ENCODE results near the gene OR10A6.

Gene OR10A6, protein sequence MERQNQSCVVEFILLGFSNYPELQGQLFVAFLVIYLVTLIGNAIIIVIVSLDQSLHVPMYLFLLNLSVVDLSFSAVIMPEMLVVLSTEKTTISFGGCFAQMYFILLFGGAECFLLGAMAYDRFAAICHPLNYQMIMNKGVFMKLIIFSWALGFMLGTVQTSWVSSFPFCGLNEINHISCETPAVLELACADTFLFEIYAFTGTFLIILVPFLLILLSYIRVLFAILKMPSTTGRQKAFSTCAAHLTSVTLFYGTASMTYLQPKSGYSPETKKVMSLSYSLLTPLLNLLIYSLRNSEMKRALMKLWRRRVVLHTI

DNA sequence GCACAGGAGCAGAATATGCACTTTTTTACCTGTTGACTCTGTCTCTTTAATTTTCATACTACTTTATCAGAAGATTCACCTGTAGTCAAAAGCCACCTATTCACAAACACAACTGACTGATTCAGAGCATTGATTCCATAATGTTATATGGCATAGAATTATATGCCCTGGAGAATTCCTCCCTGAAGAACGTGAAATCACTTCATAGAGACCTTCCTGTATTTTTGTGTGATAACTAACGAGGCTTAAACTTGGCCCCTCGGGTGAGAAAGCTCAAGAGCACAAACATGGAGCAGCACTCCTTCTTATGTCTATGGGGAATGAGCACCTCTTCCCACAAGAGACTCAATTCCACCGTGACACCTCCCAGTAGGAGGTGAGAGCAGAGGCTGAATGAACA, at the start of gene OR10A6:
OR10A6 (minus strand) TSS at position 101 of the 400 bp plus-strand sequence. CDS start 2,606 bp downstream, outside the sequence.
- DNase-seq: no peak

DNA sequence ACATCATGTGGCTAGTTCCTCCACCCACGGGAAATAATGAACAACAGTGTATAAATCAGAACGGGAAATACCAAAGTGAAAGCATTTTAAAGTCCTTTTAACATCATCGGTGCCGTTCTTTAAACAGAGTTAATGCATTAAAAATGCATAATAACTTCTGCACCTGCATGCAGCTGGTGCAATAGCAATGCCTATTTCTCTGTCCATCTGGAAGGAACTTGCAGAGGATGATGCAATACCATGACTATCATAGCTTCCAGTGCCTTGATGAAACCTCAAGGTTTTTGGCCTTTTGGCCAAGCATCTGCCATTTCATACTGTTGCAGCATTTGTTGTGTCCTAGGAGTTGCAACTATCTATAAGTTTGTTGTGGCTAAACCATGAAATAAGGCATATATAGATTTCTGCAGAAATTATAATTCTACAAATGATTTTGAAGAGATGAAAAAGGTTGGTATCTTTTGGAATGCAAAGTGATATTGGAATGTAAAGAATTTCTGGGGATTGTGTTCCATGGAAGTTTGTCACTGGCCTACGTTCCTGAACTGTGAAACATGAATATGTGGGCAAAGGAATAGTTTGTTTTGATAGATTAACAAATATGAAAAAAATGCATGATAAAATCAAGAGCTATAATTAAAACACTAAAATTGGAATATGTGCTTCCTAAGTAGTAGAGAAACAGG, 46.3 kb upstream of the OR10A6 start:
- DNase-seq: no peak

DNA sequence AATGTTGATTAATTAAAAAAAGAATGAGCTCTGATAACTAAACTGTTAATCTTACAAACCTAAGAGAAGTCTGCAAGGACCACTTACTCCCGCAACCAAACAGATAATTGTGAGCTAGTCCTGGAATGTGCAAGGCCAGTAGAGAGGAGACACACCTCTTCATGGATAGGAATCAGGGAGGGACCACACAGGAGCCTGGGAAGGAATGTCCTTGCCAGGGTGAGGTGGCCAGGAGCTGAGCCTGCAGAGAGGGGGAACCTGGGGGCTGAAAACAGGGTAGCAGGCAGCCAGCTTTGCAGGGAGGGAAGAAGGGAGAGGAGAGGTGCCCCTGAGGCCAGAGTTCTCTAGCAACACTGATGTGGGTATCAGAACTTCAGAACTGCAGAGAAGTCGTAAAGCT, 43.6 kb upstream of the OR10A6 start:
- DNase-seq: no peak

DNA sequence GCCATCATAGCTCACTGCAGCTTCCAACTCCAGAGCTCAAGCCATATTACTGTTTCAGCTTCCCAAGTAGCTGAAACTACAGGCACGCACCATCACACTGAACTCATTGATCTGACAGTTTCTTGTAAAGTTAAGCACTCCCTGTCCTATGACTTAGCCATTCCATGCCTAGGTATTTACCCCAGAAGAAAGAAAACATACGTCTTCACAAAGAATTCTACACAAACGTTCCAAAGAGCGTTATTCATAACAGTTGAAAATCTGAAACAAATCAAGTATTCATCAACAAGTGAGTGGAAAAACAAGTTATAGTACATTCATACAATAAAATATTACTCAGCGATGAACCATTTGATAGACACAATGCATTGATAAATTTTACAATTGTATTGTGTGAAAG, 41.9 kb upstream of the OR10A6 start:
- DNase-seq: no peak

DNA sequence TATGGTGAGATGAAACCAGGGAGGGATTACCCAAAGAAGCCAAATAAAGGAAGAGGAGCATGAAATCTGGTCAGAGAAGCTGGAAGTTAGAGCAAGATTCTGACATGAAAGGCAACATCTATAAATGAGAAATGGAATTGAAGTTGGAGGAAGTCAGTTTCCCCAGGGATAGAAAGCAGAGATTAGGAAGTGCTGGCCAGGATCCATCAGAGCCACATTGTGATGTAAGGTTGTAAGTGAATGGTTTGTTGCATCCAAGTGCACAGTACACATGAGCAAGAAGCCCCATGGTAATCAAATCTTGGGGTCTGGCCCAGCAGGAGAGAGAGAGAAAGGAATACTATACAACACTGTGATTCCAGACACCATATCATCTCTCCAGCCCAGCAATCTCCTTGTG, 40.8 kb upstream of the OR10A6 start:
- no peak for DNase-seq

DNA sequence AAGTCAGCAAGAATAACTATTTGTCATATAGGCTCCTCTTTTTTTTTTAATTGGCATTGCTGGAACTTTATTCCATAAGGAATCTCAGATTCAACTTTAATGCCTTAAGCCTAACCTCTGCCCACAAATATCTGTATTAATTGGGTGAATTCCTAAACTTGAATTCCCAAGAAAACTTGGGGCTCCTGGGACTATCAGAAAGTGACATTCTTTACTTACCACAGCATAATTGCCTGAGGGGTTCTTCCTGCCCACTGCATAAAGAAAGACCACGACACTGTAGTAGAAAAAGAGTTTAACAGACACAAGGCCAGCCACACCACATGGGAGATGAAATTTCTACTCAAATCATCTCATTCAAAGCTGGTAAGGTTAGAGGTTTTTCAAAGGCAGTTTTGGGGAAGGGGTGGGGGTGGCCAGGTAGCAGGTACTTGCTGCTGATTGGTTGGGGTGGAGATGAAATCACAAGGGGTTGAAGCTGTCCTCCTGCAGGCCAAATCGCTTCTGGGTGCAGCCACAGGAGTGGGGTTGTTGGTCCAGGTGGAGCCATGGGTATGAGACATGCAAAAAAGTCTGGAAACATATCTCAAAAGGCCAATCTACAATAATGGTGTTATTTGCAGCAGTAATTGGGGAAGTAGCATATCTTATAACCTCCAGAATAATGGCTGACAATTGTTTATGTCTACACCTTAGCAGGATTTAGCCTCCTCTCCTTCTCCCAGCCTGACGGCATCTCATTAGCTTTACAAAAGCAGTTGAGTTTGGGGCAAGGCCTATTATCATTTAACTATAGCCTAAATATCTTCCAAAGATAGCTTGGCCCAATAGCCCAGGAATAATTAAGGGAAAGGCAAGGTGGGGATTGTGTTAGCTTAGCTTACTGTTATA, 38.9 kb upstream of the OR10A6 start:
- DNase-seq: no peak

DNA sequence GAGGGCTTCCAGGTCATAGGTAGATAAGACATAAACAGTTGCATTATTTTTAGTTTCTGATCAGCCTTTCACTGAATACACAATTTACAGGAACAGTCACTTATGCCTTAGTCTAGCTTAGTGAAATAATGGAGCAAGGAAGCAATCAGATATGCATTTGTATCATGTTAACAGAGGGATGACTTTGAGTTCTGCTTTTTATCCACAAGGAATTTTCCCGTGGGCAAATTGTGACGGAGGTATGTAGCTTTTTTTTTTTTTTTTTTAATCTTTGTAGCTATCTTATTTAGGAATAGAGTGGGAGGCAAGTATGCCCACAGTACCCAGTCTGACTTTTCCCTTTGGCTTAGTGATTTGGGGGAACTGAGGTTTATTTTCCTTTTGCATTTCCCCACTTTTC, 37.6 kb upstream of the OR10A6 start:
- no peak for DNase-seq

DNA sequence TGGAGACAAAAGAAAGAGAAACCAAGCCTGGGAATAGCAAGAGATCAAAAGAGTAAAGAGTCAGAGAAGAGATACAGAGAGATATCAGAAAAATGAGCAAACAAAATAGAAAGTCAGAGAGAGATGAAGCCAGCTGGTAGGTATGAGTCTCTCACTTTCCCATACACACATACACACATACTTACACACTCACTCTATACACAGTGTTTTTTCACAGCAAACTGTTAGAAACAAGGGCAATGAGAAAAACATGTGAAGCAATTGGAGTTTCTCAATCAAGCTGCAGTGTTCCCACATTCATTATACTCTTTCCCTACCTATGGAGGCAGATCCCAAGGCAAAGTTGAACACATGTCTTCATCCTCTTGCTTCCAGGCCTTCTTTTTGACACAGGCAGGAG, 36.8 kb upstream of the OR10A6 start:
- no peak for DNase-seq

DNA sequence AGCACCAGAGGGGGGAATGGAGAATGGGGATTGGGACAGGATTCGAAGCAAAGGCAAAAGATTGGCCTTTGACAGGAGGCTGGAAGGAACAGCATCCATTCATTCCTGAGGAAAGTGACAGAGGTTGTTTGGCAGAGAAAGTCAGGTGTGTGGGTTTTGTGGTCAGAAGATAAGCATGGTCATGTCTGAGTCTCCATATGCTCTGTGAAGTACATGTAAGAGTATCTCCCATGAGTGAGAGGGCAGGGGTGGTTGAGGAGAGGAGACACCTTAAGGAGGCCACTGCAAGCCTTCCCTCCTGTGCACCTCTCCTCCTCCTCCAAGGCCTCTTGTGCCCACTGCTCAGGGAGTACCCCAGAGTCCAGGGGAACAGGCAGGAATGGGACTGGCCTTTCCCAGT, 36.0 kb upstream of the OR10A6 start:
- no peak for DNase-seq

DNA sequence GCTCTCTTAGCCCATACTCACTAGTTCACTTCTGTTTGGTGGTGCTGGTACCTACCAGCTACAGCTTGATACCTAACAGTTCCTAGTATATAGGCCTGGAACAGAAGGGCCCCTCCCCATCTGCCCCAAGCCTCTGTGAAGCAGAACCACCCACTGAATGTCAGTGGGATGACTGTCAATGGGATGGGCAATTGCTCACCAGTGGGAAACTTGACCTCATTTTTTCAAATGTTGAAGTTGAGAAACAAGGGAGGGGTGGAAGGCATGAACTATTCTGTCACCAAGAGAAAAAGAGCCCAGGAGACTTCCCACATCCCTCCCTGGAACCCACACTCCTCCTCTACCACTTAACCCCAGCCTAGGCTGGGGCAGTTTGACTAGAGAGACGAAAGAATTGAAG, 34.3 kb upstream of the OR10A6 start, which contains the start of gene NLRP10:
NLRP10 (minus strand) TSS at position 62 of the 400 bp plus-strand sequence. CDS start 1,952 bp downstream, outside the sequence.
- no peak for DNase-seq

DNA sequence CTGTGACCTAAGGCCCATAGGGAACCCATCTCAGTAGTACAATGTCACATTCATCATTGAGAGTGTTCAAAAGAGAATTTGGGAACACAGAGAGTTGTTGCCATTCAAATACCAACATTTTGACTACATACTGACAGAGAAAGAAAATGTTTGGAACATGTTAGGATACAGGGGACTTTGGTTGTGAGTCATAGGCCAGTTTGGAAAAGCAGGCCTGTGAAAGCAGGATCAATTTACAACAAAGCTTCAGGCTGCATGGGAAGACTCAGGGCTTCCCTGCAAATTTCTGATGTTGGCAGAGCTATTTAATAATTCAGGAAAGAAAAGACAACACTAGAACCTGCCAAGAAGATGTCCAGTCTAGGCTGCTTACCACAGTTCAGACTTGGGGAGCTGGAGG, 33.8 kb upstream of the OR10A6 start:
- DNase-seq: no peak

DNA sequence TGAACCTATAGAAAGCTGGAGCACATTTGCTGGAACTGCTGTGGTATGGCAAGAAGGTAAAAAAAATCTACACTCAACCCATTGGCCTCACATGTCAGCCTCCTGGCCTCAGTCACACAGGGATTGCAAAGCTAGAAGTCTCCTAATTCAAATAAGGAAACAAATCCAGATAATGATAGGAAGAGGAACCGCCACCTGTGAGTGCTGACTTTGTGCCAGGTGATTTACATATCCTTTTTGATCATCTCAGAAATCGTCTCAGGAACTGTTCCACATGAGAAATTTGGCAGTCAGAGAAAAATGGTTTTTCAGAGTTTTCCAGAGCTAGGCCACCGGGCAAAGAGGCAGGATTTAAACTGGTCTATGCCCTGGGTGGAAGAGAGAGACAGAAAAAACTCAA, 33.2 kb upstream of the OR10A6 start:
- no peak for DNase-seq

DNA sequence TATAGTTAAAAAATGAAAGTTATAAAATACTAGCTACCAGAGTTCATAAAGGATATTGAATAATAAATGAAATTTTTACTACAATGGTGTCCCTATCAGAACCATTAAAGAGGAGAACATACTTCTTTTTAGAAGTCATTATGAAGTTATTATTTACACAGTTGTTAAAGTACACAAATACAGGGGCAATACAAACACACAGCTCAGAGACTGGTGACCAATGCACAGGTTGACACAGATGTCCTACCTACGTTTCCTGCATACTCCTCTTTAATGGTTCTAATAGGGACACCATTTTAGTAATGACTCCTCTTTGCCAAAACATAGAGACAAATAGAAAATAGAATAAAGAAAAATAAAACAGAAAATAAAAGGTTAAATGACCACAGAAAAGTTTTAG, 24.1 kb upstream of the OR10A6 start:
- DNase-seq: no peak

DNA sequence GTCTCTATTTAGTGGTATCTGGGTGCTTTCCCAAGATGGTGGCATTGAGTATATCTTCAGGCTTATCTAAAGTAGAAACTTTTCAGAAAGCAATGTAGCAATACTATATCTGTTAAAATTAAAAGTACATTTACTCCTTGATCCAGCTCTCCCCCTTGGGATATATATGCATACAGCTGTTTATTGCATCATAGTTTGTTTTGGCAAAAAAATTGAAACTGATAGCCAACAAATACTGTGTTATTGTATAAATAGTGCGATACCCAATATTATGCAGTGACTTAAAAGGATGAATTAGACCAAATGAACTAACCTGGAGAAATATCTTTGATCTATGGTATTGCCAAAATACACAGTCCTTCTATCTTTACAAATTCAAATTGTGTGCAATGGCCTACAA, 18.9 kb upstream of the OR10A6 start:
- DNase-seq: no peak

DNA sequence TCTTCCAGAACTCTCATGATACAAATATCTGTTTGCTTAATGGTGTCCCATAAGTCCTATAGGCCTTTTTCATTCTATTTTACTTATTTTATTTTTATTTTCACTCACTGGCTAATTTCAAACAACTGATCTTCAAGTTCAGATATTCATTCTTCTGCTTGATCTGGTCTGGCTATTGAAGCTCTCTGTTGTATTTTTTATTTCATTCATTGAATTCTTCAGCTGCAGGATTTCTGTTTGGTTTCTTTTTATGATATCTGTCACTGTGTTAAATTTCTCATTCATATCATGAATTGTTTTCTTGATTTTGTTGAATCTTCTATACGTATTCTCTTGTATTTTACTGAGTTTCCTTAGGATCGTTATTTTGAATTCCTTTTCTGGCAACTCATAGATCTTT, 13.1 kb upstream of the OR10A6 start:
- no peak for DNase-seq

DNA sequence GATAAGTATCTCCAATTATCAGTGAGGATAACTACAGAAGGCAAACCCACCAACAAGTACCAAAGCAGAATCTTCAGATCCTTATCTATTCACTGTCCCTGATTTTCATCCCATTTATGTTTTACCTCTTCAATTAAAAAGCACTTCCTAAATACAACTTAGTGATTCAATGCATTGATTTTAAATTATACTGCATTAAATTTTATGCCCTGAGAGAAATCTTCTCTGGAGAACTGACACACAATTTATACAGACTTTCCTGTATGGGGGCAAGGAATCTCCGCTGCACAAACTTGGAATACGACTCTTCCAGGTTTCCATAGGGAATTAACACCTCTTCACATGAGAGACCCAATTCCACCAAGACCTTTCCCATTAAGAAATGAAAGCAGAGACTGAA, 10.5 kb upstream of the OR10A6 start, which contains the start of gene OR10A3:
OR10A3 (minus strand) TSS at position 101 of the 400 bp plus-strand sequence. CDS start 2,188 bp downstream, outside the sequence.
- DNase-seq: no peak

DNA sequence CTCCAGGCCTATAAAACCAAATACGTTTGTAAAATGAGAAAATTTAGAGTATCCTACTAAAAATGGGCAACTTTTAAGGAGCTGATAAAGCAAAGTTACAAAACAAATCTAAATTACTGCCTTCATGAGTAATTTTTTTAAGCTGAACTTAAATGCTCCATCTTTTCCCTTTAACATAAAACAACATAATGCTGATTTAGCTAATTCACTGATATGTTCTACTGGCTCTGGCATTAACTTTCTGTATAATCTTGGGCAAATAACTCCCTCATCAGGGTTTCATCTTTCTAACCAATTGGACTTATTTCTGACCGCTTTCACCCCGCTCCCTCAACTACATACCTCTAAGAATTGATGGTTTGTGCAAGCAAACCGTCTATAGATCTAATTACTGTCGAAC, 10.1 kb upstream of the OR10A6 start:
- no peak for DNase-seq

DNA sequence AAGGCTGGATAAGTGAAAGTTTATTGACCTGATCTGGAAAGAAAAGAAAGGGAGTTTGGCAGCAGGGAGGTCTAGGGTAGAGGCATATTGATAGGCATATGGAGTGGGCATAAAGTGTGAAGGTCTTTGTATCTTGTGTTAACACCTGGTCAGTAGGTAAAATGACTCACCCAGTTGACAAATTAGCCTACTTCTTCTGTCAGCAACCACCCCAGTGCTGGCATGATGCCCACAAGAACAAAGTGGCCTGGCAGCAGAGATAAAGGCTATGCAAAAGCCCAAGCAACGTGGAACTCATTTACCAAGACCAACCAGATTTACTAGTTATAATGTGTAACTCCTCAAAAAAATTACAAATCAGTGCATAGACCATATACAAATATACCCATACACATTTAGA, 5.5 kb upstream of the OR10A6 start:
- DNase-seq: no peak

DNA sequence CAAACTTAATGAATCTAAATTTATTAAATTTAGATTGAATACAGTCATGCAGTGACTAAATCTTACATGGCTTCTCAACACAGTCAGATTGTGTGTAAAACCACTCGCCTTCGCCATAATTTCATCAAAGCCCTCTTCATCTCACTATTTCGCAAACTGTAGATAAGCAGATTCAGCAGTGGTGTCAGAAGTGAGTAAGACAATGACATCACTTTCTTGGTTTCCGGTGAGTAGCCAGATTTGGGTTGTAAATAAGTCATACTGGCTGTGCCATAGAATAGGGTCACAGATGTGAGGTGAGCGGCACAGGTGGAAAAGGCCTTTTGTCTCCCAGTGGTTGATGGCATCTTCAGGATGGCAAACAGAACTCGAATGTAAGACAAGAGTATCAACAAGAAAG, 3.4 kb downstream of the OR10A6 start:
- DNase-seq: no peak

DNA sequence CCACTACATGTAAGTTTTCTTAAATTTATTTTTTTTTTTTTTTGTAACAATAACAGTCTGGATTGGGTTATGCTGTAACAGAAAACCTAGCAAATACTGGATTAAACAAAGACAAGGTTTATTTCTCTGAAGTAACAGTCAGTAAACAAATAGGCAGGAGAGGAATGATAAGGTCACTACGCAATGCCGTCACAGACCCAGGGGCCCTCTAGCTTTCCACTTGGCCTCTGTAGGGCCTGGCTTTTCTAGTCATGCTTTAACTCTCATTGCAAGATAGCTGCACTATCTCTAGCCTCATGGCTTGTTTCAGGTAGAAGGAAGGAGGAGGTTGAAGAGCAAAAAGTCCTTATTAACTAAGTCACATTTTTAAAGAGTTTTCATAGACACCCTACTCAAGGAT, 6.5 kb downstream of the OR10A6 start:
- DNase-seq: no peak

DNA sequence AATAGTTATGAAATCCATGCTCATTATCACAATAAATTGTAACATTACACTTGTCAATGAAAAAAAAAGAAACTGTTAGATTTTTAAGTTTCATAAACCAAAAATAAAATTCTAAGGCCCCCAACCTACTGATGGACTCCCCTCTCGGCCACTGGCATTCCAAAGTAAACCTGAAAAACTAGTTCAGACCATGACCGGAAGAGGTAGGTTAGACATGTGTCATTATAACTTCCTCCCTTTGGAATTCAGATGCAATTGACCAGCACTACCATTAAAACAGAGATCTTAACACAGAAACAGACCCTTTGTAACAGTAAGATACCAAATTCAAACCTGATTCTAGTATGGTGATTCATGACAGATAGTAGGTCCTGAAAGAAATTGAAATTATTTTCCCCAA, 12.9 kb downstream of the OR10A6 start:
- DNase-seq: no peak

DNA sequence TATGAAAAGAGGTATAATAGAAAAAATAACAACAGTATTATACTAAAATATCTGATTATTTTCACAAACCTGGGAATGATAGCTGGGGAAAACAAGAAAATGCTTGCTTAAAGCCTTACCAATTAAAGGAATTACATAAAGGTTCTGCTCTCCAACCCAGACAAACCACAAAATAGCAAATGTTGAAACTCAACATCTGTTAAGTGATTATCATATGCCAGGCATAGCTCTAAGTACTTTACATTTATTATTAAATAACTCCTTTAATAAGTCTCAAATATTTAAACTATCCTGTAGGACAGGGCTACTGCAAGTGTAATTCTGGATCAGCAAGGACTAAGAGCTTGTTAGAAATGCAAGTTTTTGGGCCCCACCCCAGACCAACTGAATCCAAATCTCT, 20.1 kb downstream of the OR10A6 start:
- DNase-seq: no peak

DNA sequence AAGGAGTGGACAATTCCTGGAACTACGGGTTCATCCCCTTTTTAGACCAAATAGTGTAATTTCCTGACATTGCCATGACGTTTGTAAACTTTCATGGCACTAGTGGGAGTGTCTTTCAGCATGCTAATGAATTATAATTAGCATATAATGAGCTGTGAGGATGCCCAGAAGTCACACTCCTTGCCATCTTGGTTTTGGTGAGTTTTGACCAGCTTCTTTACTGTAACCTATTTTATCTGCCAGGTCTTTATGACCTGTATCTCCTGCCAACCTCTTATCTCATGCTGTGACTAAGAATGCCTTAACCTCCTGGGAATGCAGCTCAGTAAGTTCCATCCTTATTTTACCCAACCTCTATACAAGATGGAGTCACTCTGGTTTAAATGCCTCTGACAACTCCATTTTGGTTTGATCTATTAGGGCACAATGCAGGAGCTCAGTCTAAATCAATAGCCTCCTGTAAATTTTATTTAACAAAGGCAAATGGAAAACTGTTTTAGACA, 20.7 kb downstream of the OR10A6 start:
- DNase-seq: no peak
